DMS 273 (cell line): ENCODE measurements around the gene SHROOM3.

Source experiments
- DNase-seq: peaks from one replicate; lab custom pipeline; 2025; ENCODE audit not compliant: unreplicated experiment; lab: John Stamatoyannopoulos, UW

Gene SHROOM3

GRCh38 chr4:76762137-76763130 lies 327.4 kb downstream of the SHROOM3 start:
- DNase-seq, result no peak

- DNase-seq, result no peak
Observed at GRCh38 chr4:76764251-76764650, 329.2 kb downstream of the SHROOM3 start.

- DNase-seq, result no peak
Observed at GRCh38 chr4:76765473-76766183, 330.6 kb downstream of the SHROOM3 start.

GRCh38 chr4:76767983-76768382 lies 333.0 kb downstream of the SHROOM3 start:
- peak; percentile 4 for DNase-seq

GRCh38 chr4:76772498-76773106 lies 337.6 kb downstream of the SHROOM3 start:
- DNase-seq, result no peak

- no peak for DNase-seq
Observed at GRCh38 chr4:76773766-76774165, 338.7 kb downstream of the SHROOM3 start.

- DNase-seq, result peak; percentile 2
Observed at GRCh38 chr4:76779740-76780459, 344.9 kb downstream of the SHROOM3 start.

GRCh38 chr4:76780781-76781697 lies 346.0 kb downstream of the SHROOM3 start:
- DNase-seq, result no peak

- peak; percentile 7 for DNase-seq
Observed at GRCh38 chr4:76781698-76782595, 346.9 kb downstream of the SHROOM3 start.

GRCh38 chr4:76782837-76783236 lies 347.8 kb downstream of the SHROOM3 start:
- no peak for DNase-seq

- no peak for DNase-seq
Observed at GRCh38 chr4:76783836-76784235, 348.8 kb downstream of the SHROOM3 start.

- peak; percentile 9 for DNase-seq
Observed at GRCh38 chr4:76784237-76784636, 349.2 kb downstream of the SHROOM3 start.

- DNase-seq, result no peak
Observed at GRCh38 chr4:76787898-76788297, 352.9 kb downstream of the SHROOM3 start.

- no peak for DNase-seq
Observed at GRCh38 chr4:76790377-76790776, 355.3 kb downstream of the SHROOM3 start.

GRCh38 chr4:76791479-76791878 lies 356.4 kb downstream of the SHROOM3 start:
- no peak for DNase-seq

- no peak for DNase-seq
Observed at GRCh38 chr4:76792418-76792817, 357.4 kb downstream of the SHROOM3 start.

- no peak for DNase-seq
Observed at GRCh38 chr4:76795243-76795642, 360.2 kb downstream of the SHROOM3 start.

- DNase-seq, result no peak
Observed at GRCh38 chr4:76799140-76799539, 364.1 kb downstream of the SHROOM3 start.

GRCh38 chr4:76799718-76800117 lies 364.7 kb downstream of the SHROOM3 start:
- no peak for DNase-seq
